ENCODE results near the gene ABCG2. TPM values are rescaled to one million over a fixed set of nuclear protein-coding genes. Genes with fewer than 3 reads are reported as not detected.

The ABCG2 gene
- total and polyA plus RNA-seq, 2 of the 4 experiments (the other 2 are of a cell fraction) = 0.50 to 1.1 TPM

DNA sequence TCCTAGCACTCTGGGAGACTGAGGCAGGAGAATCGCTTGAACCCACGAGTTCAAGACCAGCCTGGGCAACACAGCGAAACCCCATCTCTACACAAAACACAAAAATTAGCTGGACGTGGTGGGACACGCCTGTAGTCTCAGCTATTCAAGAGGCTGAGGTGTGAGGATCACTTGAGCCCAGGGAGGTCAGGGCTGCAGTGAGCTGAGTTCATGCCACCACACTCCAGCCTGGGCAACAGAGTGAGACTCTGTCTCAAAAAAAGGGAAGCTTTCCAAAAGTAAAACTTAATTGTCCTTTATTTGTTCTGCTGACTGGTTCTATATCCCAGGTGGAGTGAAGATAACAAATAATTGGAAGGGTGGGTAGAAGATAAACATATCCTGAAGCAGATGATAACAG is 45.6 kb downstream of the ABCG2 start:
- H2BK5ac ChIP-seq (ENCODE audit: low read depth, low read length, poor library complexity, severe bottlenecking) = no peak overlapping the region
- no peak for ATAC-seq (ENCODE audit: low read depth)
- no peak overlapping the region for H4K5ac ChIP-seq (ENCODE audit: low read depth, low read length)
- H3K27me3 ChIP-seq (ENCODE audit: control insufficient read depth, insufficient read depth, low read length) = no peaks in the 10 kb centered on the region
- H3K9me3 ChIP-seq (ENCODE audit: control insufficient read depth, insufficient read depth, low read length) = no peaks in the 10 kb centered on the region
- no peak overlapping the region for H4K91ac ChIP-seq (ENCODE audit: insufficient read depth, low read depth, low read length)
- no peak for DNase-seq
- intact Hi-C loops (cut with micrococcal nuclease) = no loop called here
- H3K56ac ChIP-seq (ENCODE audit: extremely low read depth, insufficient read depth, low read length) = no peak overlapping the region
- H2BK20ac ChIP-seq (ENCODE audit: low read depth, low read length) = no peak overlapping the region
- H3K23ac ChIP-seq (ENCODE audit: low read depth, low read length) = no peak overlapping the region
- no peak overlapping the region for H3K18ac ChIP-seq (ENCODE audit: low read depth, low read length)
- H3K36me3 ChIP-seq (ENCODE audit: control insufficient read depth, insufficient read depth, low read length) = no peaks in the 10 kb centered on the region
- no peak overlapping the region for H2AK5ac ChIP-seq (ENCODE audit: low read depth, low read length)
- H4K20me1 ChIP-seq (ENCODE audit: insufficient read depth, low read length) = no peaks in the 10 kb centered on the region
- no peak overlapping the region for H3K27ac ChIP-seq (ENCODE audit: insufficient read depth, low read length)
- no peak overlapping the region for H4K8ac ChIP-seq (ENCODE audit: low read depth in 2 of 2, low read length in 2 of 2)
- H3K9me1 ChIP-seq (ENCODE audit: insufficient read depth, low read length) = peaks cover under 1% of the 10 kb centered on the region
- ChIA-PET CTCF (interaction anchor here (1.7 kb wide), 1 partner anchor 9 kb away, joined by 3 read pairs; no protein-coding TSS in a partner anchor), POLR2A (ENCODE audit: unreplicated experiment) (no interaction called here)
- BruUV-seq (replicated peaks) = no TSS peak
- no peak overlapping the region for H3K9ac ChIP-seq (ENCODE audit: low read depth, low read length)
- dilution Hi-C loops (cut with HindIII; ENCODE audit: low sequenced_read_pairs, unreplicated experiment) = no loop called here
- no peak overlapping the region for H2AK9ac ChIP-seq (replicated peaks; ENCODE audit: low read depth, low read length, poor library complexity)
- H3K14ac ChIP-seq (replicated peaks; ENCODE audit: low read depth, low read length) = no peak overlapping the region
- in situ Hi-C loops (cut with MboI; ENCODE audit: low sequenced_read_pairs) = no loop called here
- no CpG with 5 or more reads among the region's 5 CpGs for WGBS, 2 experiments (ENCODE audit: extremely low coverage in 2 of 2, insufficient read length in 1 of 2)
- TF ChIP-seq USF2 (IDR thresholded peaks at IDR 0.05; ENCODE audit: low read depth, low read length) (no peak), SMC3 (IDR thresholded peaks at IDR 0.05; ENCODE audit: low read depth, low read length) (no peak), RCOR1 (IDR thresholded peaks at IDR 0.05; ENCODE audit: insufficient replicate concordance, low read length) (no peak), RAD21 (IDR thresholded peaks at IDR 0.05; ENCODE audit: low read length) (no peak), MXI1 (IDR thresholded peaks at IDR 0.05; ENCODE audit: borderline replicate concordance, low read depth, low read length) (no peak), FOS (IDR thresholded peaks at IDR 0.05; ENCODE audit: low read depth, low read length) (no peak), NFE2L2 (IDR thresholded peaks at IDR 0.05; ENCODE audit: low read depth, low read length) (no peak), MAFK (IDR thresholded peaks at IDR 0.05; ENCODE audit: low read depth, low read length) (no peak), RFX5 (IDR thresholded peaks at IDR 0.05; ENCODE audit: low read depth, low read length) (no peak), CEBPB (IDR thresholded peaks at IDR 0.05; ENCODE audit: low read depth, low read length) (no peak), ELK1 (IDR thresholded peaks at IDR 0.05; ENCODE audit: borderline replicate concordance, low read depth, low read length) (no peak), POLR2A (IDR thresholded peaks at IDR 0.05; ENCODE audit: low read depth, low read length) (no peak), CHD1 (IDR thresholded peaks at IDR 0.05; ENCODE audit: low read depth, low read length) (no peak), MAZ (IDR thresholded peaks at IDR 0.05; ENCODE audit: borderline replicate concordance, low read depth, low read length) (no peak), BHLHE40 (IDR thresholded peaks at IDR 0.05; ENCODE audit: low read depth, low read length) (no peak)
- TF ChIP-seq, protein P1, sequence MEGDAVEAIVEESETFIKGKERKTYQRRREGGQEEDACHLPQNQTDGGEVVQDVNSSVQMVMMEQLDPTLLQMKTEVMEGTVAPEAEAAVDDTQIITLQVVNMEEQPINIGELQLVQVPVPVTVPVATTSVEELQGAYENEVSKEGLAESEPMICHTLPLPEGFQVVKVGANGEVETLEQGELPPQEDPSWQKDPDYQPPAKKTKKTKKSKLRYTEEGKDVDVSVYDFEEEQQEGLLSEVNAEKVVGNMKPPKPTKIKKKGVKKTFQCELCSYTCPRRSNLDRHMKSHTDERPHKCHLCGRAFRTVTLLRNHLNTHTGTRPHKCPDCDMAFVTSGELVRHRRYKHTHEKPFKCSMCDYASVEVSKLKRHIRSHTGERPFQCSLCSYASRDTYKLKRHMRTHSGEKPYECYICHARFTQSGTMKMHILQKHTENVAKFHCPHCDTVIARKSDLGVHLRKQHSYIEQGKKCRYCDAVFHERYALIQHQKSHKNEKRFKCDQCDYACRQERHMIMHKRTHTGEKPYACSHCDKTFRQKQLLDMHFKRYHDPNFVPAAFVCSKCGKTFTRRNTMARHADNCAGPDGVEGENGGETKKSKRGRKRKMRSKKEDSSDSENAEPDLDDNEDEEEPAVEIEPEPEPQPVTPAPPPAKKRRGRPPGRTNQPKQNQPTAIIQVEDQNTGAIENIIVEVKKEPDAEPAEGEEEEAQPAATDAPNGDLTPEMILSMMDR (conservative IDR thresholded peaks at IDR 0.05; ENCODE audit: low read depth, low read length) = no peak
- H3K4me2 ChIP-seq (ENCODE audit: low read depth, low read length) = no peak overlapping the region
- H3K4ac ChIP-seq (ENCODE audit: low read depth, low read length) = no peak overlapping the region
- no peak overlapping the region for H2BK15ac ChIP-seq (ENCODE audit: low read depth, low read length)
- H3K4me1 ChIP-seq (ENCODE audit: control insufficient read depth, insufficient read depth, low read length) = peaks cover 3% of the 10 kb centered on the region; the same call in 1 of the 2 replicates
- no peaks in the 10 kb centered on the region for H3K79me1 ChIP-seq (ENCODE audit: low read depth in 1 of 2, low read length in 2 of 2)
- no peak overlapping the region for H2BK120ac ChIP-seq (ENCODE audit: low read depth, low read length)
- no peak overlapping the region for H2AFZ ChIP-seq (replicated peaks; ENCODE audit: low read length, poor library complexity)
- no peak overlapping the region for H3K4me3 ChIP-seq (ENCODE audit: insufficient read depth, low read depth, low read length)

Measured in IMR-90 (cell line).